Astrocyte of the spinal cord (primary cell): ENCODE data around the gene ZMIZ1.

Source experiments
- DNase-seq: peaks from one replicate; pipeline ENCODE4 v3.0.0; 2011; ENCODE audit warnings: low read depth, low spot score
- H3K4me3 ChIP-seq: 2 replicates; pipeline ENCODE4 v1.5.1; 2011; ENCODE audit warnings: low read depth, mild to moderate bottlenecking, low read length, moderate library complexity
- CTCF ChIP-seq: IDR thresholded peaks from 2 replicates; pipeline ENCODE4 v1.5.1; 2012; ENCODE audit warnings: low read depth, mild to moderate bottlenecking, low read length, inconsistent platforms
- in situ Hi-C: cut with HindIII; loops from 2 replicates; pipeline ENCODE4 v1.10.0; 2017; ENCODE audit warnings: low sequenced_read_pairs

ZMIZ1 gene

GRCh38 chr10:79068562-79069324 lies at the start of gene ZMIZ1:
Gene ZMIZ1, plus strand, starts transcription at chr10:79068966. Its CDS starts 132,667 bp downstream, at chr10:79201633.
- TF ChIP-seq CTCF = peak; percentile 28
- peak within 1 kb of the TSS; percentile 89 for H3K4me3 ChIP-seq
- in situ Hi-C loops = loop anchor here (25.0 kb wide), 1 partner anchor 131 kb away; no protein-coding TSS in a partner anchor
- DNase-seq = peak; percentile 92

DNA sequence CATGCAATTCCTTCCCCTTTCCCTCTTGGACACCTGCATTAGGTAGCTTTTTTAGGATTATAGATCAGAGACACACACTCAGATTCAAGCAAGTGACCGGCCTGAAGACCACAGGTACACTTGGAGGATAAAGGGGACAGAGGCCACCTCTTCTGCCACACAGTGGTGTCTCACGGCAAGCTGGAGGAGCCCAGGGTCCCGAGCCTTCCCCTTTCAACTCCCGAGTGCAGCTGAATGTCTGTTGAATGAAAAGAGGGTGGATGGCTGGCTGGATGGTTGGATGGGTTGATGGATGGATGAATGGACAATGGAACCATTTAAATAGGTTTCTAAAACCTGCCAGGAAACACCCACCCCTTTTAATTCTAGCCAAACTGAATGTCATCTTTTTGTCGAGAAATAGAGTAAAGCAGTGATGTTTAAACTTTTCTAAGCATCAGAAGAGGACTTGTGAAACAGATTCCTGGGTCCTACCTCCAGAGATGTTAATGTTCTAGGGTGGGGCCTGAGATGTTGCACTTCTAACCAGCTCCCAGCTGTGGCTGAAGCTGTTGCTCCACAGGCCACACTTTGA lies 49.2 kb upstream of the ZMIZ1 start:
- no peak for DNase-seq
- H3K4me3 ChIP-seq = no peak overlapping the region
- in situ Hi-C loops = no loop called here
- TF ChIP-seq CTCF = no peak

DNA sequence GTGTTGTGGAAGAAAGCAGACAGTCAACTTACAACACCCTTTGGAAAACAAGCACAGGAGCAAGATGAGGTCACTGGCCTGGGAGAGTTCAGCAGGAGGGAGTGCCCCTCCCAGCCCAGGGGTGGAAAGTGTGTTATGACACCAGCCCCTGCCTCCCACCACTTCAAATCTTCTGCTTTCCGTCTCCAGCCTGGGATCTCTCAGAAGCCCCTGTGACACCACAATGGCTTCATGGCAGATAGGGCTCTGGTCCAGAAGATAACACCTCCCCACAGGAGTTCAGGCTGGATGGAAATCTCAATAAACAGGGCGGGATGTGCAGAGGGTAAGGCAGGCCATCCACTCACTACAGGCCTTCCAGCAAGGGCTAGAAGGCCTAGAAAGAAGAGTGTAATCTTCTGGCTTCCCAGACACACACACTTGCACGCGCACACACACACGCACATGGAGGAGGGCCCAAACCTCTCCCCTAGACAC lies 48.7 kb upstream of the ZMIZ1 start:
- H3K4me3 ChIP-seq = no peak overlapping the region
- in situ Hi-C loops = no loop called here
- DNase-seq = no peak
- TF ChIP-seq CTCF = no peak

- in situ Hi-C loops = no loop called here
- H3K4me3 ChIP-seq = no peak overlapping the region
- DNase-seq = no peak
- TF ChIP-seq CTCF = no peak
These were observed 48.2 kb upstream of the ZMIZ1 start for GRCh38 chr10:79020605-79021004.

- in situ Hi-C loops = no loop called here
- no peak for DNase-seq
- no peak for TF ChIP-seq CTCF
- H3K4me3 ChIP-seq = no peak overlapping the region
These were observed 47.3 kb upstream of the ZMIZ1 start for GRCh38 chr10:79021331-79021907.

DNA sequence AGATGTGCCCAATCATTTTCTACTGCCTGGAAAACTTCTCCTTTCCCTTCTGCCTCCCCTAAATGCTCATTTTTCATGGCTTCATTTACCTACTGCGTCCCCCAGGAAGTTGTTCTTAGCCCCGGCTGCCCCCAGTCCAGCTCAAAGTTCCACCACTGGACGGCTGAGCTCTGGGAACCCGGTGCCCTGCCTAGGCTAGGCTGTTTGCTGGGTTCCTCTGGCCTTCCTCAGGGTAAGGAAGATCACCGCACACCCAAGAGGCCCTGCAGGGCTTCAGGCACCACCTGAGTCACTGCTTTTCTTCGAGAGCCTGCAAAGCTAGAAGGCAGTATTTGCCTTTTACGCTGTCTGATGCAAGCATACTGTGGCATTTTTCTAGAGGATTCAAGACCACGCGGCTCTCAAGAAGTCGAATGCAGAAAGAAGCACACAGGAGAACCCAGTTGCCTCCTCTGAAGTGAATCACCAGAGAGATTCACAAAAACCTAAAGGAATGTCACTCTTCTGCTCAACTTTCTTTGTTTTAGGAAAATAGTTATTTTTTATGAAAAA lies 46.7 kb upstream of the ZMIZ1 start:
- no peak for DNase-seq
- in situ Hi-C loops = no loop called here
- H3K4me3 ChIP-seq = no peak overlapping the region
- TF ChIP-seq CTCF = no peak
